Stimulated activated CD4-positive, alpha-beta T cell treated with anti-CD3 and anti-CD28 coated beads, Interleukin-4, amount 100 ng/mL, for 4 hours (primary cell): ENCODE data around the gene B4GALT4.

Experiments used
- DNase-seq, 2 experiments: peaks; one replicate each; pipeline ENCODE4 v3.0.0-alpha.2; 2020

The B4GALT4 gene

DNA sequence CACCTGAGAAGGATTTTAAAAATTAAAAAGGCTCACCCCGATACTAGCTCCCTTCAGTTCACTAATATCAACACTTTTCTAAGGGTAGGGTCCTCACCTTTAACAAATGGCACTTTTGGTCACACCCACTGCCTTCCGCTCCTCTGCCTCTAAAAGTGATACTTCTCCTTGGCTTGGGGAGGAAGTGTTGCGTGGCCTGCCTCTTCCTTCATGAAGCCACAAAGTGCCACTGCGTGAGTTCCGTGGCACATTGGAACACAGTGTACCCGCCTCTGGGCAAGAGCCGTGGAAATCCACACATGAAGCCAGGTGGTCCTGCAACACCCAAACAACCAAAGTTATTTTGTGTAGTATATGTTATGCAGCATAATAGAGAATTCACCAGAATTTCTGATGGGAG is 3.9 kb downstream of the B4GALT4 start:
- DNase-seq, result peak in 1 of 2 experiments; percentile 32

DNA sequence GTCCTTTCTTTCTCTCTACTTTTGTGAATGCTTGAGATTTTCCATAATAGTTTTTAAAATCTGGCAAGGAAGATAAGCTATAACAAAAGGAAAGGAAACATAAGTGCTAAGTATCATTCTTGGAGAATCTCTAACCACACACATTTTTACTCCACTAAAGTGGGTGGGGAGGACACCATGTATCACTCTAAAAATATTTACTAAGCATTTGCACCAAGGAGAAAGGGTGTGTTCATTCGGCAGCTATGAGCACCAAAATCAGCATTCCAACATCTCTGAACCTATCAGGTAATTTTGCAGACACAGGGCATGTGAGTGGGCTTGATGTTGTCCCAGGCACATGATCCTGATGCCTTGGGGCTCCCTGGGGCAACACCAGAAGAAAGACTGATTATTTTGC is 5.5 kb downstream of the B4GALT4 start:
- no peak for DNase-seq

DNA sequence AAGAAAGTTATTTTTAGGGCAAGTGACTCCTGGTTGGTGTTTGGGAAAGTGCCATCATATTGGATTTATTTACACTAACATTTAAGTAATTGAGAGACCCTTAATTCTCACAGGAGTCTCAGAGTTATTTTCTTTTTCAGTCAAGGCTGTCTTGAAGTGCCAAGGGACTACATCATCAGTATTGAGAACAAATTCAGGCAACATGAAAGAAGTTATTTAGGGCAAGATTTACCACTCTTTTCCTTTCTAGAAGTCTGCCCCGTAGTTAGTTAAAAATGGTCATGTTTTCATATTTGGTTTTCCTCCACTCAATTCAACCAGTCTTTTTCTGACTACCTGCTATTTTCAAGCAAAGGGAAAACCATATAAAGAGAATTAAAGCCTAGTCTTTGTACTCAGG is 6.1 kb downstream of the B4GALT4 start:
- DNase-seq, result no peak

DNA sequence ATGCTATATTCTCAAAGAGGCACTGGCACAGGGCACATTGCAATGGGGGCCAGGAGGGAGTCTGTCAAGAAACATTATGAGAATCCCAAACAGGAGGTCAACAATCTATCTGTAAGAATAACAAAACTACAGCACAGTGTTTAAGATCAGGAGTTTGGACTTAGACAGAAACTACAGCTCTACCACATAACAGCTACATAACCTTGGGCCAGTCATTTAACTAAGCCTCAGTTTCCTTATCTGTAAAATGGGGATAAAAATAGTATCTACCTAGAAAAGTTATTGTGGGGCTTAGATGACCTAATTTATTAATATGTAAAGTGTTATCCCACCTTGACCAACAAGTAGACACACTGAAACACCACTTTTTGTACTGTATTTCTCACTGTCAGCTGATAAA is 9.9 kb downstream of the B4GALT4 start:
- DNase-seq, result no peak

DNA sequence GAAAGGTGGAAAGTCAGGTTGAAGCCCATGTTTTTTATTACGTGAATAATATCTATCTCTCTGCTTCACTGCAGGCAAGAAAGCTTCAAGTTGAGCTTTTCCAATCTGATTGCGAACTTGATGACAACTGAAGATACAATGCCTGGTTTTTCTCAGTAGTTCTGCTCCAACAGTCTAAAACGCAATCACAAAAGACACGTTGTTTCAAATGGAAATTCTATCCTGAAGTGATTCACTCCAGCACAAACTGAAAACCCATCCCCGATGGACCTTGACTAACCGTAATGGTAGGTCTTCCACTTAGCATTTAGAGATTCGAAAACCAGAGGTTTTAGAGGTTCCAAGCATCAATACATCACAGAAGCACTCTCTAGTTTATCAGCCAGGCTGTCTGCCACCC is 10.6 kb downstream of the B4GALT4 start:
- no peak for DNase-seq

DNA sequence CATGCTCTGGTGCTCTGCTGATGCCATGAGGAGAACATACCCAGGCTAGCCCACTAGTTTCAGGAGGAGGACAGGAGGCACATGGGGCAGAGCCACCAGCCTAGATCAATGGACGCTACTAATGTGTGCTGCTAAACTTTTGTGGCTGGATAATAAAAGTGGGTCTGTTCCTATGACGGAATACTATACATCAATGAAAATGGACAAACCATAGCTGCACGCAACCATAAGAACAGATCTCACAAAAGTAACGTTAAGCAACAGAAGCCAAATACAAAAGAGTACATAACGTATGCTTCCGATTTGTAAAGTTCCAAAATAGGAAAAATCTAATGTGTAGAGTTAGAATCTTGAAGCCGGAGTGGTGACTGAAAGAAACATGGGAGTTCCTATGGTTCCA is 11.5 kb downstream of the B4GALT4 start:
- no peak for DNase-seq

DNA sequence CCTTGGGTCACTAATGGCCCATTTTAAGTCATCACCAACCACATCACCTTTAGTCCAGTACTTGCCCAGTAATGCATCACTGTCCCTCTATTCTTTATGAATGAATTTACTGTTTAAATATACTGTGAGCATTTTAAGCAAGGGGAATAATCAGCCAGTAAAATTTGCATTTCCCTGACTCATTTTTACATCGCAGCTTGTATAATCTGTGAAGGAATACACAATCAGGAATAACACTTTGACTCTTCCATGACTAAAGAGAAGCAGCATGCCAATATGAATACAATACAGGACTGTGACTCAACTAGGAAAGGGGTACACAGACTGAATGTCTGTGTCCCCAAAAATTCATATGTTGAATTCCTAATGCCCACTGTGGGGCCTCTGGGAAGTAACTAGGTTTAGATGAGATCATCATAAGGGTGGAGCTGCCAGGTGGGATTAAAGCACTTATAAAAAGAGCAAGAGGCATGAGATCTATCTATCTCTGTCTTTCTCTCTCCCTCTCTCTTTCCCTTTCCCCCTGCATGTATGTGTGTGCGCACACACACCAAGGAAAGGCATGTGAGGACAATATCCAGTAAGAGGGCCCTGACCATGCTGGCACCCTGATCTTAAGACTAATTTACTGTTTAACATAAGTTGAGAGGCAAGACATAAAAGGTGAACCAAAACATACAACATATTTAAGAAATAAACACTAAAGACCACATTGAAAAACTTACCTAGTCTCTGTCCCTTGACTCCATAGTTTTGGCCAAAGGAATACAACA is 12.1 kb downstream of the B4GALT4 start:
- DNase-seq, result no peak

DNA sequence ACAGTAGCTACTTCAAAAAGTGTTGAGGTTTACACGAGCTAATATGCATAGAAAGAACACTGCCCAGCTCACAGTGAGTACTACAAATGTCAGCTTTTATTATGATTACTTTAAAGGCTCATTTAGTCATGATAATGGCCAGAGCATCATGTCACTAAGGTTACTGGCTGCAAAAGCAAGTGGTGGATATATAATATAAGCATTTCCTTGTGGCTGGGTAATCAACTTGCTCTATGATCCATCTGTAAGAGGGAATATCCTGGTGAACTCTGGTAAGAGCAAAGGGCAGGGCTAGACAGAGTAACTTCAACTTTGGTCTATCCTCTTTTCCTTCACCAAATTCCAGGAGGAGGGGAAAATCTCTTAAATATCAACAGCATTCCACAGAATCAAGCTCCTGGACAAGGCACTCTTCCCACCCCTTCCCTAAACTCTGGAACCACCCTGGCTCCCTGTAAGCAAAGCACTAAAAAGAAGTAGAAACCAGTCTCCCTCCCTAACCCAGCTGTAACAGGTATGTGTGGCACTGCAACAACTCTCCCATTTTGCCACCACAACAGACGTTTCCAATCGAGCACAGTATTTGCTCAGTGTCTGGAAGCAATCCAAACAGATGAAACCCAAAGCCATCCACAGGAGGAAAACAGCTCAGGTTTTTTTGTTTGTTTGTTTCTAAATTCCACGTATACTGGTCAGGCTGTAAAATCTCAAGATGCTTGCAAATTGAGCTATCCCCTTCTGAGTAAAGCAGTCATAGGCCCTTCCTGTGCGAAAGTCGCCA is 13.4 kb downstream of the B4GALT4 start:
- no peak for DNase-seq

DNA sequence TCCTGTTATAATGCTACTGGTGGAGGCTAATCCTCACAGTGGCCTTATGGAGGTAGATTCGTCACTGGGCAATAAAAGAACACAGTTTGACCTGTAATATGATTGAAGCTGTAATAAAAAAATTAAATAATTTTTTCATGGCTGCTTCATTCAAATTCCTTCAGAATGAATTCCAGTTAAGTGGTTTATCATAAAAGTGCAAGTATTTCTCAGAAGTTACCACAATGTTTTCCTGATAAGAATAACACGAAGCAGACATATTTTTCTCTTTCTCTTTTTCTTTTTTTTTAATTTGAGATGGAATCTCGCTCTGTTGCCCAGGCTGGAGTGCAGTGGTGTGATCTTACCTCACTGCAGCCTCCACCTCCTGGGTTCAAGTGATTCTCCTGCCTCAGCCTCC is 15.6 kb downstream of the B4GALT4 start:
- no peak for DNase-seq

DNA sequence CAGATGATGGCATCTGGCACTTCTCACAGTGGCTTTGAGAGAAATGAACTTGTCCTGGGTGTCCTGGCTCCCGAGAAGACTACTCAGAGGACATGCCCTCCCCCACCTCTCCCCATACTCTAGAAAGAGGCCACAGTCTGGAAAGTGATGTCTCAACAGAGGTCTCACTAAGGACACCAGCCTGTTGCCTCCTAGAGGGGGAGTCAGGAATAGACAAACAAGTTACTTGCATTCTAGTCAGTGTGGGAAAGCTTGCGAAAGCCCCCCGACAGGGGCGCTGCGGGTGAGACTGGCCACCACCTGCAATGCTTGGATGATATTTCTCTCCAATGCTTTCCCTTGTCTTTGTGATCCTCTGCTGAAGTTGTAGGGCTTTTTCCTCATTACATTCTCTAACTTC is 17.2 kb downstream of the B4GALT4 start:
- no peak for DNase-seq

DNA sequence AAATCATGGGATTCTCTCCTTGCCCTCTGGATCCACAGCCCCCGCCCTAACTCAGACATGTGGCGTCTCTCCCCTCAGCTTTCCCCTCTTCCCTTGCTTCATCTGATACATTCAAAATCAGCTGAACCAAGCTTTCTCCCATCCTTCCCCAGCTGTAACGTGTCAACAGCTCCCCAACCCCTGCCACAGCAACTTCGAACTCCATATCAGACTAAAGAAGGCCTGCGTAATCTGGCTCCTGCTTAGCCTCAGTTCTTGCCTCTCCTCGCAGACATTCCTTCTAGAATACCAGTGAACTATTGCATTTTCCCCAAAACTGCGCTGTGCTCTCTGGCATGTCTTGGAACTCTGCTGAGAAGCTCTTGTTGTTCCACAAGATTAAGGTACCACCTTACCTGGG is 18.3 kb downstream of the B4GALT4 start:
- DNase-seq, result no peak

DNA sequence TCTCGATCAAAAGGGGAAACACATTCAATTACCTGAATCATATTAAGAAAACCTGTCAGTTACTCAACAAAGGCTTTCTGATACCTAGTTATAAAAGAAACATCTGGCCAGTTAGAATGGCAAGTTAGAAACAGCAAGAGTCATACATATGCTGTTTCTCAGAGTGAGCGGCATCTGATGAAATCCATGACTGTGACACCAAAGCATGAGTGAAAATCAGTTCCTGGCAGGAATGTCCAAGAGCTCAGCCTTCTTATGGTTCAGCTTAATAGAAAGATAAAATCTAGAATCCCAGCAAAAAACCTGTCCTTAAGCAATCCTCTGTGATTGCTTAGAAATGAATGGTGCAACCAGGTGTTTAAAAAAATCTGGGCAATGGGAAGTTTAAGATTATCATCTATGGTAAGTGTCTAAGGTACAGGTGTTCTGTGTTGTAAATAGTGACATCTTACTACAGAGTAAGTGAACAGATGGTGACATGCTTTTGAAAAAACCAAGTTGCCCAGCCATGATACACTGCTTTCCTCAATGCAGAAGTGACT is 18.8 kb downstream of the B4GALT4 start:
- no peak for DNase-seq

DNA sequence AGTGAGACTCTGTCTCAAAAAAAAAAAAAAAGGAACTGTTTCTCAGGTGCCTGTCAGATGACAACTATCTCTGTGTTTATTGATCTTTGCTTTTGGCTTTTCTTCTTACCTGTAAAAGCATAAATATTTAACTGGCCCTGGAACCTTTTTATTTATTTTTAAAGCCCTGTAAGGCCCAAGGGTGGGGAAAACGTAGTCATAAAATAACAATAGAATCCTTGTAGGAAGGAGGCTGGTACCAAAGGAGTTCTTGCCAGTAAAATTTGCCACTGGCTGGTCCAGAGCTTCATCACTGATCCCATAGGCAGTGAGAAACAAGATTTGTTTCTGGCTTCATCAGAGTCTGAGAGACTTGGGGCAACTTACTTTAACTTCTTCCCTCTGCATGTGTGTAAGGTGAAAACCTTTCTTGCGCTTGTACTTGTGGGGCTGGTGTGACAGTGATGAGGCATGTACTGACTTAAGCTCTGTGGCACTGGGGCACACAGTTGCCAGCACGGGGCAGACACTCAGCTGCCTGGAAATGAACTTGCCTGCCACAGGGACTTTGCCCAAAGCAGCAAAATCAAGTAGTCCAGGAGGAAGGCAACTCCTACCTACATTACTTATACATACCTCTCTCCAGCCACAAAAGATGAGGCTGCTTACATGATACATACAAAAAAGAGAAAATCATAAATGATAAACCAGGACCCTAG is 19.6 kb downstream of the B4GALT4 start:
- DNase-seq, result no peak

DNA sequence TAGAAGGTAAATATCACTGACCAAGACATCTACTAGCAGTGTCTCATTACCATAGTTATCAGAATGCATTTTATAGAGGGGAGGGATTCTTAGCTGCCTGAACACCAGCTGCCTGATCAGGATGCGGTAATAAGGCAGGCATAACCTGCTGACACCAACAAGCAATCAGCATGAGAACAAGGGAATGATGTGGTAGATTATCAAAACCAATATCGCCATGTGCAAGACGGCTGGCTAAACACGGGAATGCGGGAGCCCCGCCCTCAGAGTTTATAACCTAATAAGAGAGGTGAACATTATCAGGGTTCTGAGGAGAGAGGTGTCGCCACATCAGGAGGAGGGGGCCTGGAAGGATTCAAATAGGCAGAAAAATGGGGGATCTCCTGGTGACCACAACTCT is 20.5 kb downstream of the B4GALT4 start:
- DNase-seq, result no peak

DNA sequence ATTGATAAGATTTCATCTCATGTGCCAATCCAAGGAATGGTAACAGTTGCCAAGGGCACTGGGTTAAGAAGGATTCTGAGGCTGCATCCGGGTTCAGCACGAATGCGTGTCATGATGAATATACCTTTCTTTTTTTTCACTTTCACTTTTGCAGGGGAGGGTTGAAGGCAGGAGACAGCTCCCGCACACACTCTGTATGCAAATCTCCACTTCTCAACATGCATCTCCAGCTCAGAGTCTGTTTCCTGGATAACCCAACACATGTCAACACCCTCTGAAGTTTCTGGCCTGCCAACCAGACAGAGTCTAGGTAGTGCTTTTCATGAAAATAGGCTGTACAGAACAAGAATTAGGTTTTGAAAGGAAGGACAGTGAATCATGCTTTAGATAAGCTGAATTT is 21.6 kb downstream of the B4GALT4 start:
- peak in 1 of 2 experiments; percentile 37 for DNase-seq

DNA sequence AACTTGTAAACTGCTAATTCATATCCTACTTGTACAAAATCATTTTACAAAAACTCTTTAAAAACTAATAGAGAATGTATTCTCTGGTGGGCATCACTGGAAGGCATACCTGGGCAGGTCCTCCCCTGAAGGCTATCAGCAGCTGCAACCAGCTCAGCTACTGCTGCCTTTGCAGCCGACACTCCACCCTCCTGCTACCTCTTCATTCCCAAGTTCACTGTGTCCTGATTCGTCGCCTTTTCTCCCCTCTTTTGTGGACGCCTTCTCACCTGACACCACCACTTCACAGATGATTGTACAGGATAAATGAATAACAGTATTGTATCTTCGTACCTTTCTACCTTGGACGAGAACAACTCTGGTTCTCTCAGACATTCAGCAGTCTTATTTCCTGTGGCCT is 28.9 kb downstream of the B4GALT4 start:
- DNase-seq, result no peak

DNA sequence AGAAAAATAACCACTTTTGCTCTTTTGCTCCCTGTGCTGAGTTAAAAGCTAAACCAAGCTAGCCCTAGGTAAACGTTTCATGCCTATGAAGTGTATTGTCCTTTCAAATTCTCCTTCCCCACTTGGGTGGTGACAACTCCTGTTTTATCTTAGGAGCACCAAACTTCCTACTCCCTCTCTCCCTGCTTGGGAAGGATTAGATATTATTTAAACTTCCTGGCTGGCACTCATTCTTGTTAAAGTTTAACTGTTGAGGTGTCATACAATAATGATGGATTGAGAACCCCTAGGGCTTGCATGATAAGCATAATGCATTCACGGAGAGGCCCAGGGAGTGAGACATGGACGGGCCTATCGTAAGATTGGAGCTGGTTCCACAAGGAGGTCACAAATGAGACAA is 29.5 kb downstream of the B4GALT4 start:
- no peak for DNase-seq

DNA sequence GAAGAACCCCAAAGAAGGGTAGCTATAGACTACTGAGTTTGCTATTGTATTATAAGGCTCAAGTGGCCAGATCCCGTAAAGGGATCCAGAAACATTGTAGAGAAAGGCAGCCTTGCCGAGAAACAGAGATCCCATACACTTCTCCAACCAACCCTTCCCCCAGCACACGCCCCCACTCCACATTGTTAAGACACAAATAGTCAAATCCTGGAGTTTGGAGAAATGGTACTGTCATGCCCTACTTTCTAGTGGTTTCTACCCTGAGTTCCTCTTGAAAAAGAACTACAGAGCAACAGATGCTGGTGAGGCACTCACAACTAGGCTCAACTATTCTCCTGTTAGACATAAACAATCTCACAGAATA is 33.2 kb downstream of the B4GALT4 start:
- DNase-seq, result no peak

DNA sequence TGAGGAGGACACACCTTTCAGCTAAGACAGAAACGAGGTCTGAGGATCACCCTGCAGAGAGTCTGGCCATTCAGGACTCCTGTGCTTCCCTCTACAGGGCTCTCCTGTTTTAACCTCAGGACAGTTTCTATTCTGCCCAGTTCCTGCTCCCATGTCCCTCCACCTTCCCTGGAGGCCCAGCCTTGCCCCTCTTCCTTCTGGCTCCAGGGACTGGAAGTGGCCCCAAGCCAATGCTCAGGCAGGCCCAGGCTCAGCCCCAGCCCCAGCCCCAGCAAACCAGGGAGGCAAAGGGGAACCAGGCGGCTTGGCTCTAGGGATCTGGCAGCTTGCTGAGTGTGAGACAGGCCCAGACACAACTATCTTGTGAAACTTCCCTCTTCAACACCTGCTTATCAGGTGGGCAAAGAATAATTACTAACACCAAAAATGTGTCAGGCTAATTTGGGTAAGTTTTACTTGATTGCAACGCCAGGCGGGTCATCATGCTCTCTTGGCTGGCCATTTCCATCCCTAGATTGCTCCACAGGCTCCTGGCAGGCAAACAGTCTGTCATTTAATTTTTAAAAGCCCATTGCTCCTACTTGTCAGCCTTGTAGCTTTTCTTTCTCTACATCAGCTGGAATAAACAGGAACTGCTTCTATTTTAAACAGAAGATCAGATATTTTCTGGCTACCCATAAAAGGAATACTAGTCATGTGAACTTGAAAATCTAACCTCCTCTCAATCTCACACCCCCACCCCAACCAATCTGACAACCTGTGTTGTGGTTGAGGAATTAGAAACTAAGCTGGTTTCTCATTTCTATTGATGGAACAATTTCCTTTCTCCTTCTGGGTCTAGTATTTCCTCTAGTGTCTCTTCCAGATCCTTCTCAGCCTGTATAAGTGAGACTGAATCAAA is 33.8 kb downstream of the B4GALT4 start:
- DNase-seq, result no peak

DNA sequence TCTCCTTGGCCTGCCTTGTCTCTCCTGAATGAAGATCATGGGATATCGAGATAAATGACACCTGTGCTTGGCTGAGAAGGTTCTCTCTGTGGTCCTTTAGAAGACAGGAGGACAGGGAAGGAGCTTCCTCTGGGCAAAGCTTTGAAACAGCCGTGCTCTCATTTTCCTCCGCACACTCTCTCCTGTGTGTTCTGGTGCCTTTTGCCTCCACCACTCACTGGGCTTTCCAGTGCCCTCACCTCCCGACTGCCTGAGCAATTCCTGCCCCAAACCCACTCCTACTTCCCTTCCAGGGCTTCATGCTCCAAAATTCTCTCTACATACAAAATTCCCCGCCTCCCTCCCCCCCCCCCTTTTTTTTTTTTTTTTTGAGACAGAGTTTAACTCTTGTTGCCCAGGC is 35.0 kb downstream of the B4GALT4 start:
- DNase-seq, result no peak

DNA sequence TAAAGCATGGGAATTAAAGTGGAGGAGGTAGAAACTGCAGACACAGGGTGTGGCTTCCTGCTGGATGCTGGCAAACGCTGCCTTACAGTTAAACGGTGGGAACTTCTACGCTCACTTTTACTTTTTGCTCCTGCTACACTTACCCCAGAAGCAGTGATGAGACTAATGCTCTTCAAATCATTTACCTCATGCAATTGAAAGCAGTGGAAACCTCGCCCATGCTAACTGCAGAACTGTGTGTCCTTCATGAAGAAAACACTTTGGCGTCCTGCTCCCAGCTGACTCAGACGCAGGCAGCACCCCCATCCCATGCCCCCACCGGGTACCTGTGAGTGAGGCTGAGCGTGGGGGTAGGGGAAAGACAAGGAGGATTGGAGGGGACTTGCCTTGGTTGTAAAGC is 35.5 kb downstream of the B4GALT4 start:
- peak in 1 of 2 experiments; percentile 9 for DNase-seq

DNA sequence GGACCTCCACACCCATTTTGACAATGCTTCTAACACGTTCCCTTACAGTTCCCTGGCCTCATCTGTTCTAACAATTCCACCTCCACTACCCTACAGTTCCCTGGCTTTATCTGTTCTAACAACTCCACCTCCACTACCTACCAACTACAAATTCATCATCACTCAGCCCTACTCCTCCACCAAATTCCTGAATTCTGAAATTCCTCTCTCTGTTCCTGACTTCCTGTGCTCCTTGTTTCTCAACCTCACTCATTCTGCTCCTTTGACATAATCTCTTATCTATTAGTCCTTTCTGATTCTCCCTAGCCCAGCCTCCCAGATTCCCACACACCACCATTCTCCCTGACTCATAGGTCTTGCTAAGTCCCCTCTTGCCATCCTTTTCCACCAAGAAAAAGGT is 44.8 kb downstream of the B4GALT4 start:
- DNase-seq, result no peak

DNA sequence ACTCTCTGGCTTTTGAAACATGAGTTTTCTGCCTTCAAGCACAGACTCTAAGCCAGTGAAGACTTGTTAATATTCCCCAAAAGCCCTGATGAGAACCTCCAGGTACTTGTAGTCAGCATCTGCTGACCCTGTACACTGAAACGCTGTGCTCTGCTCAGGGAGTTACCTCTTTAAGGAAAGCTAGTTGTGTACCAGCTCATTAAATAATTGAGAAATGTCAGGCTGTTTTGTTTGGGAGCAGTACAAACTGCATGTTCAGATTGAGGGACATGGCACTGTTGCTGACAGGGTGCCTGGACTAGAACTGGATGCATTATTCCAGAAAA is 45.6 kb downstream of the B4GALT4 start:
- no peak for DNase-seq
